H1 (cell line): ENCODE data around the gene CPM. TPM values are rescaled to one million over a fixed set of nuclear protein-coding genes. Genes with fewer than 3 reads are reported as not detected.

Source experiments
- CTCF ChIA-PET: fragments of 300-600 bp; sonication (Branson Sonifier 250); formaldehyde crosslinking; loops from one replicate; lab custom pipeline; 2021; ENCODE audit not compliant: partially characterized antibody; lab: Charles Lee
- POLR2A ChIA-PET: fragments of 300-600 bp; sonication (Branson Sonifier 250); formaldehyde crosslinking; loops from one replicate; lab custom pipeline; 2021; ENCODE audit warnings: inconsistent platforms; ENCODE audit not compliant: partially characterized antibody; lab: Charles Lee
- DNase-seq, 2 experiments: peaks; one replicate each; pipeline versions ENCODE4 v3.0.0 to v3.0.0-alpha.2; 2010 to 2022; ENCODE audit warnings: low spot score in 2 of 2, low read depth in 1 of 2, mixed read lengths in 1 of 2
- FAIRE-seq: peaks from 2 replicates; lab custom pipeline; 2011; peaks lifted over from hg19 to GRCh38; lab: Jason Lieb, UNC
- H2AFZ ChIP-seq: 2 replicates; pipeline ENCODE4 v1.8.1; 2012; ENCODE audit warnings: low read length, inconsistent platforms
- H2AK5ac ChIP-seq: 2 replicates; pipeline ENCODE4 v1.6.1; 2013; ENCODE audit warnings: low read depth, low read length
- H2BK120ac ChIP-seq: replicated peaks from 2 replicates; pipeline ENCODE3; 2013; ENCODE audit warnings: low read depth, low read length, inconsistent platforms
- H2BK12ac ChIP-seq: 2 replicates; pipeline ENCODE4 v1.6.1; 2013; ENCODE audit warnings: low read depth, low read length
- H2BK15ac ChIP-seq: 2 replicates; pipeline ENCODE4 v1.6.1; 2013; ENCODE audit warnings: low read length
- H2BK20ac ChIP-seq: 2 replicates; pipeline ENCODE4 v1.6.1; 2013; ENCODE audit warnings: low read length
- H2BK5ac ChIP-seq: 2 replicates; pipeline ENCODE4 v1.6.1; 2013; ENCODE audit warnings: low read depth, low read length
- H3K14ac ChIP-seq: 2 replicates; pipeline ENCODE4 v1.6.1; 2013; ENCODE audit warnings: inconsistent platforms; ENCODE audit not compliant: insufficient read length
- H3K18ac ChIP-seq: 2 replicates; pipeline ENCODE4 v1.6.1; 2013; ENCODE audit warnings: low read length; ENCODE audit errors: extremely low read depth
- H3K23ac ChIP-seq: 2 replicates; pipeline ENCODE4 v1.6.1; 2013; ENCODE audit warnings: inconsistent platforms; ENCODE audit not compliant: insufficient read length
- H3K23me2 ChIP-seq: 2 replicates; pipeline ENCODE4 v1.6.1; 2013; ENCODE audit warnings: low read depth, low read length
- H3K27ac ChIP-seq: 2 replicates; pipeline ENCODE4 v1.6.1; 2011; ENCODE audit warnings: low read depth, low read length, inconsistent platforms
- H3K27me3 ChIP-seq, 4 experiments: replicated peaks in 1 of 4; 1 replicate in 1 of 4; 2 replicates in 3 of 4; pipeline versions ENCODE4 v1.6.1 to v1.8.1; 2011 to 2013; ENCODE audit warnings: low read length in 3 of 4, mild to moderate bottlenecking in 3 of 4, inconsistent platforms in 2 of 4, mixed read lengths in 2 of 4, moderate library complexity in 1 of 4; ENCODE audit not compliant: control insufficient read depth in 3 of 4, insufficient read depth in 3 of 4; ENCODE audit errors: extremely low read depth in 1 of 4
- H3K36me3 ChIP-seq, 4 experiments: 2 replicates each; pipeline versions ENCODE4 v1.6.1 to v1.8.1; 2011 to 2013; ENCODE audit warnings: mild to moderate bottlenecking in 4 of 4, low read length in 3 of 4, moderate library complexity in 2 of 4, control low read depth in 1 of 4, inconsistent platforms in 1 of 4; ENCODE audit not compliant: insufficient read depth in 4 of 4, control insufficient read depth in 2 of 4
- H3K4ac ChIP-seq: replicated peaks from 2 replicates; pipeline ENCODE3; 2013; ENCODE audit warnings: low read length, low read depth, mixed read lengths, inconsistent platforms; ENCODE audit not compliant: insufficient read length
- H3K4me1 ChIP-seq, 4 experiments: replicated peaks in 1 of 4; 1 replicate in 1 of 4; 2 replicates in 3 of 4; pipeline versions ENCODE4 v1.6.1 to v1.8.1; 2011 to 2013; ENCODE audit warnings: low read length in 3 of 4, inconsistent platforms in 2 of 4, mixed read lengths in 1 of 4; ENCODE audit not compliant: insufficient read depth in 4 of 4, control insufficient read depth in 3 of 4
- H3K4me2 ChIP-seq, 2 experiments: 2 replicates each; pipeline versions ENCODE4 v1.6.1 to v1.8.1; 2011 to 2013; ENCODE audit warnings: low read depth in 2 of 2, low read length in 2 of 2, control low read depth in 1 of 2, inconsistent platforms in 1 of 2, mild to moderate bottlenecking in 1 of 2; ENCODE audit not compliant: insufficient read depth in 1 of 2
- H3K4me3 ChIP-seq, 4 experiments: fragments of 200-600, 300-600 bp in 1 of 4; sonication (generic), shearing (Covaris generic), sonication (Bioruptor Twin) in 1 of 4; 2 replicates each; pipeline versions ENCODE4 v1.5.1 to v1.8.1; 2011 to 2016; ENCODE audit warnings: low read length in 4 of 4, low read depth in 3 of 4, control low read depth in 2 of 4, inconsistent platforms in 2 of 4, mild to moderate bottlenecking in 2 of 4, mixed read lengths in 1 of 4, moderate library complexity in 1 of 4; ENCODE audit not compliant: insufficient read depth in 2 of 4; ENCODE audit errors: extremely low read depth in 1 of 4
- H3K56ac ChIP-seq: replicated peaks from 2 replicates; pipeline ENCODE3; 2013; ENCODE audit warnings: low read depth, mild to moderate bottlenecking, mixed read lengths, low read length, inconsistent platforms; ENCODE audit not compliant: insufficient read length
- H3K79me1 ChIP-seq: 2 replicates; pipeline ENCODE4 v1.6.1; 2013; ENCODE audit warnings: low read depth, low read length, control low read depth
- H3K79me2 ChIP-seq, 2 experiments: 2 replicates each; pipeline versions ENCODE4 v1.6.1 to v1.8.1; 2012 to 2013; ENCODE audit warnings: low read length in 2 of 2, mild to moderate bottlenecking in 2 of 2, inconsistent platforms in 1 of 2; ENCODE audit not compliant: insufficient read depth in 2 of 2, control insufficient read depth in 1 of 2
- H3K9ac ChIP-seq, 4 experiments: replicated peaks in 1 of 4; 1 replicate in 1 of 4; 2 replicates in 3 of 4; pipeline versions ENCODE4 v1.6.1 to v1.8.1; 2011 to 2013; ENCODE audit warnings: low read depth in 3 of 4, low read length in 3 of 4, control low read depth in 2 of 4, mild to moderate bottlenecking in 2 of 4, moderate library complexity in 2 of 4, inconsistent platforms in 1 of 4; ENCODE audit errors: extremely low read depth in 1 of 4
- H3K9me3 ChIP-seq, 2 experiments: 2 replicates each; pipeline versions ENCODE4 v1.6.1 to v1.8.1; 2012 to 2013; ENCODE audit warnings: mild to moderate bottlenecking in 2 of 2, moderate library complexity in 2 of 2, control low read depth in 1 of 2, inconsistent platforms in 1 of 2, low read depth in 1 of 2, low read length in 1 of 2, mixed read lengths in 1 of 2; ENCODE audit not compliant: insufficient read depth in 2 of 2
- H4K20me1 ChIP-seq, 2 experiments: replicated peaks in 1 of 2; 2 replicates each; pipeline versions ENCODE3 to v1.8.1; 2011 to 2013; ENCODE audit warnings: inconsistent platforms in 2 of 2, low read length in 2 of 2, mild to moderate bottlenecking in 1 of 2; ENCODE audit not compliant: insufficient read depth in 2 of 2, control insufficient read depth in 1 of 2
- H4K5ac ChIP-seq: 2 replicates; pipeline ENCODE4 v1.6.1; 2013; ENCODE audit warnings: low read length, low read depth, mixed read lengths, inconsistent platforms; ENCODE audit not compliant: insufficient read length
- H4K8ac ChIP-seq: 2 replicates; pipeline ENCODE4 v1.8.0; 2013; ENCODE audit warnings: mild to moderate bottlenecking, moderate library complexity, low read length, inconsistent platforms; ENCODE audit not compliant: insufficient read depth; ENCODE audit errors: extremely low read depth
- H4K91ac ChIP-seq: replicated peaks from 2 replicates; pipeline ENCODE3; 2013; ENCODE audit warnings: low read length, mixed read lengths, inconsistent platforms; ENCODE audit not compliant: insufficient read length
- BACH1 ChIP-seq: IDR thresholded peaks from 2 replicates; pipeline ENCODE4 v1.6.1; 2012; ENCODE audit warnings: low read length, improper control_type of control experiment
- BCL11A ChIP-seq, 2 experiments: IDR thresholded peaks; one replicate each; pipeline ENCODE4 v1.6.1; 2011; ENCODE audit warnings: low read depth in 2 of 2, low read length in 2 of 2, mild to moderate bottlenecking in 2 of 2
- GABPA ChIP-seq: IDR thresholded peaks from 2 replicates; pipeline ENCODE4 v1.6.1; 2011; ENCODE audit warnings: mild to moderate bottlenecking, low read length, moderate library complexity, borderline replicate concordance; ENCODE audit not compliant: insufficient read depth
- KDM1A ChIP-seq: fragments of 200-600, 300-600 bp; sonication (generic); IDR thresholded peaks from 2 replicates; pipeline ENCODE4 v1.7.1; 2016; ENCODE audit warnings: mild to moderate bottlenecking, low read length, borderline replicate concordance
- KDM4A ChIP-seq: IDR thresholded peaks from one replicate; pipeline ENCODE4 v1.7.1; 2012; ENCODE audit warnings: low read depth, mild to moderate bottlenecking, moderate library complexity, low read length, inconsistent platforms; ENCODE audit not compliant: severe bottlenecking
- NANOG ChIP-seq: IDR thresholded peaks from 2 replicates; pipeline ENCODE4 v1.6.1; 2011; ENCODE audit warnings: low read length, low read depth, mild to moderate bottlenecking, inconsistent platforms; ENCODE audit not compliant: insufficient read depth, poor library complexity, severe bottlenecking
- POLR2A ChIP-seq, 2 experiments: IDR thresholded peaks; 1 replicate in 1 of 2; 2 replicates in 1 of 2; pipeline ENCODE4 v1.6.1; 2011; ENCODE audit warnings: low read depth in 2 of 2, low read length in 2 of 2, mild to moderate bottlenecking in 2 of 2; ENCODE audit errors: control extremely low read depth in 1 of 2
- SP1 ChIP-seq: IDR thresholded peaks from 2 replicates; pipeline ENCODE4 v1.6.1; 2011; ENCODE audit warnings: low read depth, low read length
- TCF12 ChIP-seq: IDR thresholded peaks from 2 replicates; pipeline ENCODE4 v1.6.1; 2011; ENCODE audit warnings: low read depth, mild to moderate bottlenecking, low read length
- WGBS, 2 experiments: shearing (Covaris generic) in 1 of 2; methylation state at CpG; one replicate each; pipeline versions ENCODE4 v1.1.6 to v1.1.7; 2013 to 2015; ENCODE audit warnings: low lambda C conversion rate in 2 of 2, mixed read lengths in 2 of 2, inconsistent platforms in 1 of 2, low coverage in 1 of 2, missing lambda C conversion rate in 1 of 2; ENCODE audit not compliant: insufficient replicate concordance in 2 of 2, insufficient coverage in 1 of 2, insufficient read length in 1 of 2; ENCODE audit errors: extremely low coverage in 1 of 2, missing lambda C conversion rate in 1 of 2; 5-methylcytosine and 5-hydroxymethylcytosine counted together
- polyA plus RNA-seq, 7 experiments: library from polyadenylated mRNA; depleted of rRNA in 3 of 7; stranded (reverse) in 5 of 7; unstranded in 2 of 7; fragments of >200 nt in 5 of 7; fragments of 200-250 nt in 2 of 7; gene quantifications; 1 replicate in 5 of 7; 2 replicates in 1 of 7; 4 replicates in 1 of 7; pipeline versions ENCODE4 v1.2.1 to v1.2.3, GENCODE V29; 2011 to 2013; ENCODE audit warnings: missing spikeins in 2 of 7, mixed read lengths in 2 of 7
- total RNA-seq: library from RNA; stranded (reverse); fragmentation: NEBNext Ultra II Directional; extraction: Animal tissue kit (Norgen Biotek cat#: 25700); gene quantifications from 2 replicates; pipeline ENCODE4 v1.2.1, GENCODE V29; 2021
- TF ChIP-seq, protein P1 (sequence below): IDR thresholded peaks from 2 replicates; pipeline ENCODE4 v1.6.1; 2011; ENCODE audit warnings: low read length, improper control_type of control experiment
- TF ChIP-seq, protein P2 (sequence below), 3 experiments: IDR thresholded peaks; 1 replicate in 2 of 3; 2 replicates in 1 of 3; pipeline versions ENCODE4 v1.5.1 to v1.6.1; 2011; ENCODE audit warnings: low read length in 3 of 3, mild to moderate bottlenecking in 3 of 3, inconsistent platforms in 2 of 3, low read depth in 1 of 3, moderate library complexity in 1 of 3; ENCODE audit not compliant: insufficient read depth in 1 of 3; ENCODE audit errors: control extremely low read depth in 1 of 3

The CPM gene
- total and polyA plus RNA-seq, 2 of the 8 experiments (the other 6 are each of a cell fraction or from before 2014, with no cell fraction given) = 0.33 to 3.1 TPM

DNA sequence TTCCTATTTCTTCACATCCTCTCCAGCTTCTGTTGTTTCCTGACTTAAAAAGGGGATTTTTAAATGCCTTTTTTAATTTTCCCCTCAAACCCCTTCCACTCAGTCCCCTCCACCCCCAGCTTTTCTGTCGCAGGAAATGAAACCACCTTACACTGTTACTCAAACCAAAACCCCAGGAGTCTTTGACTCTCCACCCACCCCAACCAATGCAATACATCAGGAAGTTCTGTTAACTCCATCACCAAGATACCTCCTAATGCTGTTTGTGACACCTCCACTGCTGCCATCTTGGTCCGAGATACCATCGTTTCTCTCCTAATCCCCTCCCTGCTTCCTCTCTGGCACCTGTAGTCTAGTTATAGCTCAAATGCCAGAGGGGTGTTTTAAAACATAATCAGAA, 25.4 kb upstream of the CPM start:
- POLR2A ChIA-PET = no interaction called here
- no peak overlapping the region for H2BK12ac ChIP-seq
- CTCF ChIA-PET = no interaction called here
- TF ChIP-seq, protein P1, sequence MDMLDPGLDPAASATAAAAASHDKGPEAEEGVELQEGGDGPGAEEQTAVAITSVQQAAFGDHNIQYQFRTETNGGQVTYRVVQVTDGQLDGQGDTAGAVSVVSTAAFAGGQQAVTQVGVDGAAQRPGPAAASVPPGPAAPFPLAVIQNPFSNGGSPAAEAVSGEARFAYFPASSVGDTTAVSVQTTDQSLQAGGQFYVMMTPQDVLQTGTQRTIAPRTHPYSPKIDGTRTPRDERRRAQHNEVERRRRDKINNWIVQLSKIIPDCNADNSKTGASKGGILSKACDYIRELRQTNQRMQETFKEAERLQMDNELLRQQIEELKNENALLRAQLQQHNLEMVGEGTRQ = no peak
- TF ChIP-seq POLR2A (IDR thresholded peaks at IDR 0.05; ENCODE audit: control extremely low read depth in 1 of 2, low read depth in 2 of 2, low read length in 2 of 2) = no peak
- no peak for TF ChIP-seq SP1
- TF ChIP-seq, protein P2, sequence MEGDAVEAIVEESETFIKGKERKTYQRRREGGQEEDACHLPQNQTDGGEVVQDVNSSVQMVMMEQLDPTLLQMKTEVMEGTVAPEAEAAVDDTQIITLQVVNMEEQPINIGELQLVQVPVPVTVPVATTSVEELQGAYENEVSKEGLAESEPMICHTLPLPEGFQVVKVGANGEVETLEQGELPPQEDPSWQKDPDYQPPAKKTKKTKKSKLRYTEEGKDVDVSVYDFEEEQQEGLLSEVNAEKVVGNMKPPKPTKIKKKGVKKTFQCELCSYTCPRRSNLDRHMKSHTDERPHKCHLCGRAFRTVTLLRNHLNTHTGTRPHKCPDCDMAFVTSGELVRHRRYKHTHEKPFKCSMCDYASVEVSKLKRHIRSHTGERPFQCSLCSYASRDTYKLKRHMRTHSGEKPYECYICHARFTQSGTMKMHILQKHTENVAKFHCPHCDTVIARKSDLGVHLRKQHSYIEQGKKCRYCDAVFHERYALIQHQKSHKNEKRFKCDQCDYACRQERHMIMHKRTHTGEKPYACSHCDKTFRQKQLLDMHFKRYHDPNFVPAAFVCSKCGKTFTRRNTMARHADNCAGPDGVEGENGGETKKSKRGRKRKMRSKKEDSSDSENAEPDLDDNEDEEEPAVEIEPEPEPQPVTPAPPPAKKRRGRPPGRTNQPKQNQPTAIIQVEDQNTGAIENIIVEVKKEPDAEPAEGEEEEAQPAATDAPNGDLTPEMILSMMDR (IDR thresholded peaks at IDR 0.05; ENCODE audit: control extremely low read depth in 1 of 3, insufficient read depth in 1 of 3, low read depth in 1 of 3, low read length in 3 of 3) = no peak
- TF ChIP-seq KDM4A = no peak
- no peak for TF ChIP-seq GABPA
- no peak for TF ChIP-seq KDM1A
- no peak for TF ChIP-seq BCL11A (IDR thresholded peaks at IDR 0.05; ENCODE audit: low read depth in 2 of 2, low read length in 2 of 2)
- no peak for TF ChIP-seq NANOG
- TF ChIP-seq TCF12 = no peak
- TF ChIP-seq BACH1 = no peak

More for the DNA sequence above, 25.4 kb upstream of the CPM start:
- Histone ChIP-seq H2AK5ac (no peak overlapping the region), H2BK120ac (no peak overlapping the region), H4K8ac (no peak overlapping the region), H3K27ac (no peak overlapping the region), H2BK5ac (no peak overlapping the region), H3K4ac (no peak overlapping the region), H3K9me3 (peaks cover 11 to 14% of the 10 kb centered on the region in 2 experiments), H3K56ac (no peak overlapping the region), H2BK15ac (no peak overlapping the region), H3K27me3 (no peaks in the 10 kb centered on the region), H3K23me2 (no peaks in the 10 kb centered on the region), H2BK20ac (no peak overlapping the region), H2AFZ (no peak overlapping the region), H3K79me1 (no peaks in the 10 kb centered on the region), H3K4me2 (no peak overlapping the region), H4K20me1 (no peaks in the 10 kb centered on the region), H3K79me2 (no peaks in the 10 kb centered on the region), H3K18ac (no peak overlapping the region), H4K91ac (no peak overlapping the region), H4K5ac (no peak overlapping the region), H3K36me3 (no peaks in the 10 kb centered on the region), H3K9ac (no peak overlapping the region), H3K23ac (no peak overlapping the region), H3K14ac (no peak overlapping the region), H3K4me3 (no peak overlapping the region), H3K4me1 (no peaks in the 10 kb centered on the region; a peak in 2 of 7 replicates)
- DNase-seq (no peak), FAIRE-seq (no peak)
- WGBS, 2 experiments = 91% methylated on average over 3 of the region's 3 CpGs; no CpG with 5 or more reads in 1 of the 2 experiments
